Heart left ventricle (tissue), 16 donors: ENCODE results near the gene ZNF799. TPM values are rescaled to one million over a fixed set of nuclear protein-coding genes. Genes with fewer than 3 reads are reported as not detected.
"Not testable (repeated sequence)": the region's sequence is repeated elsewhere in the genome, so short reads cannot be mapped to it uniquely, and the experiment has no call there.

Source experiments
- ATAC-seq, 4 donors: fragments of 200-7000 bp; cut with Tn5 transposase; one replicate each; pipeline ENCODE4 v1.9.1; 2020 to 2022; ENCODE audit warnings: moderate library complexity in 4 of 4, mild to moderate bottlenecking in 3 of 4, moderate number of reproducible peaks in 1 of 4
- DNase-seq, 5 donors: peaks; one replicate each; pipeline ENCODE4 v3.0.0-alpha.2; 2020
- H3K27ac ChIP-seq, 12 donors: fragments of 200-600 bp; sonication (generic) in 4 of 12; one replicate each; pipeline versions ENCODE4 v1.5.0 to v1.8.0; 2016 to 2022; ENCODE audit warnings: mild to moderate bottlenecking in 2 of 12
- H3K27me3 ChIP-seq, 9 donors: fragments of 200-600 bp; sonication (generic) in 2 of 9; one replicate each; pipeline versions ENCODE4 v1.5.1 to v1.8.0; 2016 to 2022; ENCODE audit warnings: mild to moderate bottlenecking in 3 of 9
- H3K36me3 ChIP-seq, 9 donors: fragments of 200-600 bp; sonication (generic) in 2 of 9; one replicate each; pipeline versions ENCODE4 v1.5.0 to v1.8.0; 2018 to 2022; ENCODE audit warnings: mild to moderate bottlenecking in 2 of 9
- H3K4me1 ChIP-seq, 12 donors: fragments of 200-600 bp; sonication (generic) in 4 of 12; one replicate each; pipeline versions ENCODE4 v1.5.0 to v1.8.0; 2016 to 2022; ENCODE audit warnings: mild to moderate bottlenecking in 3 of 12
- H3K4me3 ChIP-seq, 12 donors: fragments of 200-600 bp; sonication (generic) in 4 of 12; one replicate each; pipeline versions ENCODE4 v1.5.0 to v1.8.0; 2017 to 2022; ENCODE audit warnings: mild to moderate bottlenecking in 9 of 12, moderate library complexity in 4 of 12
- H3K9me3 ChIP-seq, 12 donors: fragments of 200-600 bp; sonication (generic) in 4 of 12; one replicate each; pipeline versions ENCODE4 v1.5.0 to v1.8.0; 2016 to 2022; ENCODE audit warnings: mild to moderate bottlenecking in 1 of 12
- POLR2A ChIP-seq, 2 donors: fragments of 450-650 bp; IDR thresholded peaks; one replicate each; pipeline ENCODE4 v1.6.1; 2017; ENCODE audit warnings: antibody characterized with exemption in 2 of 2, mild to moderate bottlenecking in 2 of 2, moderate library complexity in 2 of 2
- WGBS, 4 donors: extraction: QIAGEN DNeasy Blood & Tissue Kit in 2 of 4; methylation state at CpG; one replicate each; pipeline versions ENCODE4 v1.1.5 to v1.1.7; 2013 to 2018; 5-methylcytosine and 5-hydroxymethylcytosine counted together
- intact Hi-C, 10 donors: fragments of 100-400 bp; cut with DNase I; formaldehyde crosslinking; loops; one replicate each; pipeline versions ENCODE4 v1.11.1 to v1.14.2; 2022
- polyA plus RNA-seq, 2 donors: library from polyadenylated mRNA; stranded (reverse); fragments of 200-250 nt; gene quantifications; one replicate each; pipeline ENCODE4 v1.2.3, GENCODE V29; 2013
- total RNA-seq, 9 donors: library from RNA; depleted of rRNA in 2 of 9; stranded (reverse); fragments of >200 nt in 2 of 9; fragmentation: NEBNext Ultra II Directional in 3 of 9; extraction: Animal tissue kit (Norgen Biotek cat#: 25700) in 3 of 9; gene quantifications; one replicate each; pipeline versions ENCODE4 v1.1.0 to v1.2.4, GENCODE V29; 2016 to 2023
- TF ChIP-seq, protein P1 (sequence below), 12 donors: fragments of 200-600 bp; sonication (generic) in 4 of 12; IDR thresholded peaks; one replicate each; pipeline versions ENCODE4 v1.5.0 to v1.8.0; 2018 to 2022; ENCODE audit warnings: antibody characterized with exemption in 12 of 12, mild to moderate bottlenecking in 5 of 12
- donor health status: ischemic (EF 13 %, LVEDD 7.1; RV severe dilation, severe dysfunction).
- donor health status: healthy with polysubstance abuse.
- donor health status: DM: no; HTN: yes; CAD: no.
- donor health status: DM: no; HTN: no; CAD: no.
- donor health status: ischemic (EF 25% LVEDD 6.9; RV normal size, moderate dysfunction).
- donor health status: ischemic (EF 25% LVEDD 5.7; RV mildly dilated, moderate dysfunction).
- donor health status: healthy.
- donor health status: DM: yes; HTN: yes; CAD: no.
- donor health status: ischemic (EF 35%, LVEDD 5.7; RV mildly dilated, moderate dysfunction).
- donor health status: nonischemic (EF 11% LVEDD 7.7; RV severe dilation, severe dysfunction).
- donor health status: DM: yes; HTN: yes; CAD: no.
- donor health status: PGD.
- donor health status: ischemic (EF 29% LVEDD 5.4; RV normal size, mild dysfunction).
- donor health status: nonischemic (EF 23%, LVEDD 6.1; RV moderate dilation, normal function).

The ZNF799 gene
- total and polyA plus RNA-seq, 11 donors = 1.5 to 3.9 (median 2.1) TPM

DNA sequence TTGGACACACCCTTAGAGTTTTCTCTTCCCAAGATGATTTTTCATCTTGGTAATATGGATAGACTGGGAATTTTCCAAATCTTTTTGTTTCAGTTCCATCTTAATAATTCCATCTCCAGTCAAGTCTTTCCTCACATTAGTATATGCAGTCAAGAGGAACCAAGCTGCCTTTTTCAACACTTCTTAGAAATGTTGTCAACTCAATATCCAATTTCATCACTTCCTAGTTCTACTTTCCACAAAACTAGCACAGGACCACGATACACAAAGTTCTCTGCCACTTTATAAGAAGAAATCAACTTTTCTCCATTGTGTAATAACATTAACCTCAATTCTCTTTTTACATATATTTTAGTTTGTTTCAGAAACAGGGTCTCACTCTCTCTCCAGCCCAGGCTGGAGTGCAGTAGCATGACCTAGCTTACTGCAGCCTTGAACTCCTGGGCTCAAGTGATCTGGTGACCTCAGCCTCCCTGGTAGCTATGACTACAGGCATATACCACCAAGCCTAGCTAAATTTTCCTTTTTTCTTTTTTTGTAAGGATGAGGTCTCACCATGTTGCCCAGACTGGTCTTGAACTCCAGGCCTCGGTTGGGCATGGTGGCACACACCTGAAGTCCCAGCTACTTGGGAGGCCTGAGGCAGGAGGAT, 24.3 kb upstream of the ZNF799 start:
- ATAC-seq (no peak), DNase-seq (no peak)
- 95 to 98% (median 97%) methylated on average over 2 of the region's 2 CpGs for WGBS, 4 donors
- no peaks in the 10 kb centered on the region for H3K27me3 ChIP-seq
- H3K9me3 ChIP-seq = peaks cover 0 to 24% (median under 1%) of the 10 kb centered on the region in 12 donors
- H3K36me3 ChIP-seq = peaks cover 0 to 9% (median 3%) of the 10 kb centered on the region in 9 donors
- no peak overlapping the region for H3K4me3 ChIP-seq
- intact Hi-C loops = no loop called here
- no peaks in the 10 kb centered on the region for H3K4me1 ChIP-seq
- H3K27ac ChIP-seq = no peak overlapping the region
- TF ChIP-seq POLR2A (IDR thresholded peaks at IDR 0.05) = no peak
- TF ChIP-seq, protein P1, sequence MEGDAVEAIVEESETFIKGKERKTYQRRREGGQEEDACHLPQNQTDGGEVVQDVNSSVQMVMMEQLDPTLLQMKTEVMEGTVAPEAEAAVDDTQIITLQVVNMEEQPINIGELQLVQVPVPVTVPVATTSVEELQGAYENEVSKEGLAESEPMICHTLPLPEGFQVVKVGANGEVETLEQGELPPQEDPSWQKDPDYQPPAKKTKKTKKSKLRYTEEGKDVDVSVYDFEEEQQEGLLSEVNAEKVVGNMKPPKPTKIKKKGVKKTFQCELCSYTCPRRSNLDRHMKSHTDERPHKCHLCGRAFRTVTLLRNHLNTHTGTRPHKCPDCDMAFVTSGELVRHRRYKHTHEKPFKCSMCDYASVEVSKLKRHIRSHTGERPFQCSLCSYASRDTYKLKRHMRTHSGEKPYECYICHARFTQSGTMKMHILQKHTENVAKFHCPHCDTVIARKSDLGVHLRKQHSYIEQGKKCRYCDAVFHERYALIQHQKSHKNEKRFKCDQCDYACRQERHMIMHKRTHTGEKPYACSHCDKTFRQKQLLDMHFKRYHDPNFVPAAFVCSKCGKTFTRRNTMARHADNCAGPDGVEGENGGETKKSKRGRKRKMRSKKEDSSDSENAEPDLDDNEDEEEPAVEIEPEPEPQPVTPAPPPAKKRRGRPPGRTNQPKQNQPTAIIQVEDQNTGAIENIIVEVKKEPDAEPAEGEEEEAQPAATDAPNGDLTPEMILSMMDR (IDR thresholded peaks at IDR 0.05) = no peak

DNA sequence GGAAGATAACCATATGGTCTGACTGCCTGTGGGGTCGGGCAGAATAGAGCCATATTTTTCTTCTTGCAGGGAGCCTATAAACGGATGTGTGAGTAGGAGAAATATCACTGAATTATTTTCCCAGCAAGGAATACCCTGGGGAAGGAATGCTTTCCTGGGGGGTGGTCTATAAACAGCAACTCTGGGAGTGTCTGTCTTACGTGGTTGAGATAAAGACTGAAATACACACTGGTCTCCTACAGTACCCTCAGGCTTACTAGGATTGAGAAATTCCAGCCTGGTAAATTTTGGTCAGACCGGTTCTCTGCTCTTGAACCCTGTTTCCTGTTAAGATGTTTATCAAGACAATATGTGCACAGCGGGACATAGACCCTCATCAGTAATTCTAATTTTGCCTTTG, 16.2 kb upstream of the ZNF799 start:
- 87 to 93% (median 88%) methylated on average over 5 of the region's 5 CpGs for WGBS, 4 donors
- H3K9me3 ChIP-seq = peaks cover 0 to 14% (median 1%) of the 10 kb centered on the region in 12 donors
- H3K36me3 ChIP-seq, H3K27me3 ChIP-seq, DNase-seq, H3K4me1 ChIP-seq, H3K27ac ChIP-seq, intact Hi-C loops, H3K4me3 ChIP-seq, ATAC-seq: not testable (repeated sequence)

DNA sequence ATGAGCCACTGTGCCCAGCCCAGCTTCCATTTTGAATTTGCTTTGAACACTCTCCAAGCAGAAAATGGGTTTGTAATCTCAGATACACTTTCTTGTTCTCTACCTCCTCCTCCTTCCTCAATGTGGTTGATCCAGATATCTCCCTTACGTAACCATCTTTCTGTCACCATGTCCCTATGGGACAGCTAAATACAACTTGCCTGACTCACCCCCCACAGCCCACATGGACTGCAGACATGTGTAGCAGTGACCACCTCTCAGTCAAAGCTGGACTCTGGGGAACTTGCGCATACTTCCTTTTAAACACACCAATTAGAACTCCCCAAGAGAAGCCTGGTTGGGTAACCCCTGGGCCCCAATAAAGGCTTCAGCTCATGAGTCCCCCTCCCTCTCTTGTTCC, 10.8 kb upstream of the ZNF799 start:
- Histone ChIP-seq H3K27me3 (no peaks in the 10 kb centered on the region), H3K9me3 (peaks cover 0 to 17% (median 0%) of the 10 kb centered on the region in 12 donors), H3K36me3 (no peaks in the 10 kb centered on the region), H3K4me1 (no peaks in the 10 kb centered on the region), H3K27ac (no peak overlapping the region), H3K4me3 (no peak overlapping the region)
- WGBS, 4 donors = 95 to 98% (median 96%) methylated on average over 2 of the region's 2 CpGs
- intact Hi-C loops = no loop called here
- DNase-seq (no peak), ATAC-seq (no peak)
- TF ChIP-seq POLR2A (IDR thresholded peaks at IDR 0.05) = no peak
- TF ChIP-seq, protein P1 (IDR thresholded peaks at IDR 0.05) = no peak

DNA sequence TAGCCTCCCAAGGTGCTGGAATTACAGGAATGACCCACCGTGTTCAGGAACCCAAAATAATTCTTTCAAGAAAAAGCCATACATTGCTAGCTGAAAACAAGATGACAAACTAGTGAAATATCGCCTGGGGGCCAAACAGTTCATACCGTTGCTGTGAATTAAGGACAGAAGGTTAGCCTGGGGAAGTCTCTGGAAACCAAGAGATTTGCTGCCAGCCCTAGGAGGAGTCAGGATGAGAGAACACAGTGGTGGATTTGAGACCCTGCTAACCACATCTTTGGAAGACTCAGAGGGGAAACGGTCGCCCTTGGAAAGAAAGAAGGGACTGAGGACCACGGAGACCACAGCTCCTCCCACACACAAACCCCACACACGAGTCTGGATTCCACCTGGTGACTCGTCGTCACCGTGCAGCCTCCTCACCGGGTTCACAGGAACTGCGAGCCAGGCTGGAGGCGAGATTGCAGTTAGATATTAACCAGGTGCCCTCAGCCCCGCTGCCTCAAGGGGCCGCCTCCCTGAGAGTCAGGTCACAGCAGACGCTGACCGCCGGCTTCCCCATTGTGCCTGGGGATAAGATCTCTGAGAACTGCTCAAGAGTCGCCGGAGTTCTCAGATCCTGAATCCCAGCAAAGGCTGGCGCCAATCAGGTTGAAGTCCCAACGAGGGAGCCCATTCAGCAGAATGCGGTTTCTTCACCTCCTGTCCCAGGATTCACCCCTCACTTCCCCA, 1.0 kb downstream of the ZNF799 start:
- peak in 4 of 5 donors; percentile 9 to 33 (median 22) for DNase-seq
- Histone ChIP-seq H3K4me1 (peaks cover 0 to 13% (median 5%) of the 10 kb centered on the region in 12 donors), H3K4me3 (peak overlapping the region; percentile 67 to 94 (median 84)), H3K27ac (peak overlapping the region; percentile 19 to 93 (median 88))
- H3K36me3 ChIP-seq, H3K27me3 ChIP-seq, H3K9me3 ChIP-seq: not testable (repeated sequence)
- intact Hi-C loops = loop anchor here in 5 of 10 donors (2.0 to 10.0 kb wide), 8 partner anchors 33 to 152 kb away; partner anchors contain the start of genes ZNF442 (in 2 of the 5), ZNF443 (in 2 of the 5), ZNF563 (in 1 of the 5) and ZNF564 (in 1 of the 5)
- ATAC-seq = peak in 2 of 4 donors; percentile 1 to 28
- WGBS, 4 donors = 3 to 7% (median 4%) methylated on average over 14 to 23 of the region's 23 CpGs

DNA sequence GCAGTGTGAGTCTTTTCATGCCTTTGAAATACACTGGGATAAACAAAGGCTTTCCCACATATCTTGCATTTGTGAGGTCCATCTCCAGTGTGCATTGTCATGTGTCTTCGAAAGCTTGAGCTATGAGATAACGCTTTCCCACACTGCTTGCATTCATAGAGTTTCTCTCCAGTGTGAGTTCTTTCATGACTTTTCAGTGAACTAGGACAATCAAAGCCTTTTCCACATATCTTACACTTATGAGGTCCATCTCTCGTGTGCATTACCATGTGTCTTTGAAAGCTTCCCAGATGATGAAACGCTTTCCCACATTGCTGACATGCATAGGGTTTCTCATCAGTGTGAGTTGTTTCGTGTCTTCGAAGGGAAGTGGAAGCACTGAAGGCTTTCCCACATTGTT, 9.9 kb downstream of the ZNF799 start:
- intact Hi-C loops, H3K4me3 ChIP-seq, H3K27me3 ChIP-seq, DNase-seq, H3K4me1 ChIP-seq, ATAC-seq, H3K27ac ChIP-seq: not testable (repeated sequence)
- H3K9me3 ChIP-seq = peaks cover 0 to 33% (median 5%) of the 10 kb centered on the region in 12 donors
- peaks cover 2 to 56% (median 27%) of the 10 kb centered on the region in 9 donors for H3K36me3 ChIP-seq
- WGBS, 4 donors = 92 to 98% (median 96%) methylated on average over 6 of the region's 6 CpGs

DNA sequence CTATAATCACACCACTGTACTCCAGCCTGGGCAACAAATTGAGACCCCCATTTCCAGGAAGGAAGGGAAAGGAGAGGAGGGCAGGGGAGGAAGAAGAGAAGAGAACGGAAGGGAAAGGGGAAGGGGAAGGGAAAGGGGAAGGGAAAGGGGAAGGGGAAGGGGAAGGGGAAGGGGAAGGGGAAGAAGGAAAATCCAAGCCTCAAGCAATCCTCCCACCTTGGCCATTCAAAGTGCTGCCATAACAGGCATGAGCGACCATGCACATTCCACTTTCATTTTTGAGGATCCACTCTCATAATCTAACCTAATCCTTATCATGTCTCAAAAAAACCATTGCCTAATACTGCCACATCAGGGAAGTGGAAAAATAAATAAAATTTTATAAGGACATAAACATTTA, 14.7 kb downstream of the ZNF799 start:
- Histone ChIP-seq H3K36me3 (peaks cover 2 to 55% (median 26%) of the 10 kb centered on the region in 9 donors), H3K9me3 (peaks cover 0 to 36% (median 4%) of the 10 kb centered on the region in 12 donors)
- H3K4me1 ChIP-seq, intact Hi-C loops, H3K4me3 ChIP-seq, DNase-seq, H3K27me3 ChIP-seq, H3K27ac ChIP-seq, ATAC-seq: not testable (repeated sequence)
- 83 to 91% (median 88%) methylated on average over 2 of the region's 2 CpGs for WGBS, 4 donors
